ENCODE results near the gene DTD1. TPM values are rescaled to one million over a fixed set of nuclear protein-coding genes. Genes with fewer than 3 reads are reported as not detected.
"Not testable (repeated sequence)": the region's sequence is repeated elsewhere in the genome, so short reads cannot be mapped to it uniquely, and the experiment has no call there.

Gene DTD1
- total RNA-seq, 1 experiment from 2014 or later = 48.0 TPM

- no peak for DNase-seq (ENCODE audit: low spot score)
These were observed 151.9 kb downstream of the DTD1 start for GRCh38 chr20:18739751-18740166.

GRCh38 chr20:18740726-18741125 lies 152.9 kb downstream of the DTD1 start:
- no peak for DNase-seq (ENCODE audit: low spot score)

- DNase-seq (ENCODE audit: low spot score) = no peak
These were observed 155.0 kb downstream of the DTD1 start for GRCh38 chr20:18742841-18743240.

GRCh38 chr20:18743665-18744440 lies 156.0 kb downstream of the DTD1 start:
- DNase-seq (ENCODE audit: low spot score) = no peak

- no peak for DNase-seq (ENCODE audit: low spot score)
These were observed 159.2 kb downstream of the DTD1 start for GRCh38 chr20:18747090-18747489.

GRCh38 chr20:18748987-18749386 lies 161.1 kb downstream of the DTD1 start:
- DNase-seq (ENCODE audit: low spot score) = no peak

- DNase-seq (ENCODE audit: low spot score) = no peak
These were observed 161.7 kb downstream of the DTD1 start for GRCh38 chr20:18749528-18749927.

- DNase-seq (ENCODE audit: low spot score) = no peak
These were observed 162.9 kb downstream of the DTD1 start for GRCh38 chr20:18750735-18751134.

- no peak for DNase-seq (ENCODE audit: low spot score)
These were observed 166.3 kb downstream of the DTD1 start for GRCh38 chr20:18754030-18754652.

- no peak for DNase-seq (ENCODE audit: low spot score)
These were observed 166.8 kb downstream of the DTD1 start for GRCh38 chr20:18754653-18755045.

GRCh38 chr20:18760852-18761251 lies 173.0 kb downstream of the DTD1 start:
- DNase-seq (ENCODE audit: low spot score) = not testable (repeated sequence)

- DNase-seq (ENCODE audit: low spot score) = no peak
These were observed 179.8 kb downstream of the DTD1 start for GRCh38 chr20:18767676-18768075.

- DNase-seq (ENCODE audit: low spot score) = no peak
These were observed 185.7 kb downstream of the DTD1 start for GRCh38 chr20:18773566-18773965.

- DNase-seq (ENCODE audit: low spot score) = no peak
These were observed 186.4 kb downstream of the DTD1 start for GRCh38 chr20:18774207-18774606.

- no peak for DNase-seq (ENCODE audit: low spot score)
These were observed 187.8 kb downstream of the DTD1 start for GRCh38 chr20:18775633-18776032.

GRCh38 chr20:18778690-18779392 lies 191.0 kb downstream of the DTD1 start:
- peak; percentile 3 for DNase-seq (ENCODE audit: low spot score)

GRCh38 chr20:18780385-18781130 lies 192.7 kb downstream of the DTD1 start:
- DNase-seq (ENCODE audit: low spot score) = no peak

GRCh38 chr20:18781509-18781908 lies 193.7 kb downstream of the DTD1 start:
- DNase-seq (ENCODE audit: low spot score) = no peak

GRCh38 chr20:18783385-18783959 lies 195.6 kb downstream of the DTD1 start:
- DNase-seq (ENCODE audit: low spot score) = no peak

GRCh38 chr20:18787046-18787445 lies 199.2 kb downstream of the DTD1 start:
- not testable (repeated sequence) for DNase-seq (ENCODE audit: low spot score)

GRCh38 chr20:18788021-18788420 lies 200.2 kb downstream of the DTD1 start:
- DNase-seq (ENCODE audit: low spot score) = no peak

- no peak for DNase-seq (ENCODE audit: low spot score)
These were observed 202.9 kb downstream of the DTD1 start for GRCh38 chr20:18790787-18791186.
